Thyroid gland (tissue), 4 donors: ENCODE results near the gene EPHX1.

ENCODE experiments used
- CTCF ChIP-seq, 6 experiments: fragments of 200-600 bp in 3 of 6; fragments of 450-650 bp in 3 of 6; sonication (generic) in 3 of 6; IDR thresholded peaks; one replicate each; pipeline ENCODE4 v1.5.1; 2016 to 2019; ENCODE audit warnings: antibody characterized with exemption in 6 of 6, mild to moderate bottlenecking in 2 of 6, inconsistent platforms in 1 of 6, moderate library complexity in 1 of 6
- POLR2A ChIP-seq, 2 donors: fragments of 450-650 bp; IDR thresholded peaks; one replicate each; pipeline ENCODE4 v1.6.1; 2017; ENCODE audit warnings: antibody characterized with exemption in 2 of 2, mild to moderate bottlenecking in 2 of 2, moderate library complexity in 1 of 2

DNA sequence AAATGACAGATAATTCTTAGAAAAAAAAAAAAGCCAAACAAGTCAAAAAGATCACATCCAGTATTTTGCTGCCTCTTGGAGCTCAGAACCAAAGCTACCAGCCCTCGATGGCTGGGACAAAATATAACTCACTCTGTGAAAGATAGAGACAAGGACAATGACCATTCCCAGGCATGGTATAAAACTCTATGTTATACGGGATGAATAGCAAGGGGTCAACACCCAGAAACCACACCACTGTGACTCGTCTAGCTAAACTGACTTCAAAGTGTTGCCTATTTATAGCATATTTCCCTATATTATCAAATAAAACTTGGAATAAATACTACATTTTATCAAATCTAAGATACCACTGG, 62.1 kb downstream of the EPHX1 start:
- TF ChIP-seq POLR2A (IDR thresholded peaks at IDR 0.05) (no peak), CTCF (IDR thresholded peaks at IDR 0.05) (no peak)
